SU-DHL-6 (cell line): Measurements from ENCODE around the gene ANKS1B.

Experiments
- H2AFZ ChIP-seq: fragments of 200-600 bp; sonication (generic); 2 replicates; pipeline ENCODE4 v1.6.1; 2014; ENCODE audit warnings: low read depth, mild to moderate bottlenecking, moderate library complexity, mixed read lengths, antibody characterized with exemption, low read length; ENCODE audit not compliant: severe bottlenecking
- H3F3A ChIP-seq: fragments of 200-600 bp; shearing (Covaris generic); 2 replicates; pipeline ENCODE4 v1.6.0; 2016; ENCODE audit warnings: antibody characterized with exemption, mild to moderate bottlenecking; ENCODE audit not compliant: insufficient read depth
- H3K27ac ChIP-seq: fragments of 200-600 bp; sonication (generic); 2 replicates; pipeline ENCODE4 v1.5.1; 2016; ENCODE audit warnings: low read depth, mild to moderate bottlenecking, low read length, moderate library complexity, mixed read lengths
- H3K27me3 ChIP-seq: fragments of 200-600 bp; sonication (generic), shearing (Covaris generic); 2 replicates; pipeline ENCODE4 v1.6.0; 2014; ENCODE audit warnings: mild to moderate bottlenecking, low read length
- H3K36me3 ChIP-seq: fragments of 200-600 bp; sonication (generic); 2 replicates; pipeline ENCODE4 v1.6.1; 2014; ENCODE audit warnings: mild to moderate bottlenecking, low read length, mixed read lengths
- H3K4me2 ChIP-seq: fragments of 300-600, 200-600 bp; shearing (Covaris generic), sonication (generic); 2 replicates; pipeline ENCODE4 v1.6.0; 2014; ENCODE audit warnings: low read length, low read depth, mild to moderate bottlenecking; ENCODE audit not compliant: poor library complexity, severe bottlenecking
- H3K4me3 ChIP-seq: fragments of 200-600 bp; sonication (generic); 2 replicates; pipeline ENCODE4 v1.5.1; 2014; ENCODE audit warnings: antibody characterized with exemption, low read length, mild to moderate bottlenecking, mixed read lengths; ENCODE audit not compliant: insufficient read depth, poor library complexity, severe bottlenecking
- H3K79me2 ChIP-seq: fragments of 200-600 bp; sonication (generic); 2 replicates; pipeline ENCODE4 v1.6.1; 2014; ENCODE audit warnings: mild to moderate bottlenecking, low read length, moderate library complexity; ENCODE audit not compliant: insufficient read depth
- H3K9ac ChIP-seq: fragments of 200-600 bp; sonication (generic); 2 replicates; pipeline ENCODE4 v1.7.0; 2014; ENCODE audit warnings: mild to moderate bottlenecking, low read length
- H3K9me2 ChIP-seq: fragments of 200-600 bp; sonication (generic); replicated peaks from 2 replicates; pipeline ENCODE4 v1.6.1; 2014; ENCODE audit warnings: low read length; ENCODE audit not compliant: insufficient read depth
- H3K9me3 ChIP-seq: fragments of 200-600 bp; sonication (generic); 2 replicates; pipeline ENCODE4 v1.6.1; 2014; ENCODE audit warnings: low read length, mixed read lengths; ENCODE audit not compliant: insufficient read depth
- H4K20me1 ChIP-seq: fragments of 200-600 bp; sonication (generic); 2 replicates; pipeline ENCODE4 v1.6.1; 2014; ENCODE audit warnings: low read depth, mild to moderate bottlenecking, antibody characterized with exemption, low read length, moderate library complexity, mixed read lengths
- CTCF ChIP-seq: fragments of 200-600 bp; sonication (generic); IDR thresholded peaks from one replicate; pipeline ENCODE4 v1.5.1; 2017; ENCODE audit warnings: antibody characterized with exemption, mild to moderate bottlenecking, low read length, moderate library complexity; ENCODE audit not compliant: insufficient read depth, poor library complexity, severe bottlenecking
- EZH2phosphoT487 ChIP-seq: fragments of 200-600 bp; sonication (generic), shearing (Covaris generic); conservative IDR thresholded peaks from 2 replicates; pipeline ENCODE4 v1.6.1; 2018; ENCODE audit warnings: mild to moderate bottlenecking, antibody characterized with exemption, low read length, moderate library complexity, mixed read lengths

ANKS1B gene

GRCh38 chr12:98847242-98847641 lies 1137.5 kb downstream of the ANKS1B start:
- no peaks in the 10 kb centered on the region for H3K9me3 ChIP-seq

DNA sequence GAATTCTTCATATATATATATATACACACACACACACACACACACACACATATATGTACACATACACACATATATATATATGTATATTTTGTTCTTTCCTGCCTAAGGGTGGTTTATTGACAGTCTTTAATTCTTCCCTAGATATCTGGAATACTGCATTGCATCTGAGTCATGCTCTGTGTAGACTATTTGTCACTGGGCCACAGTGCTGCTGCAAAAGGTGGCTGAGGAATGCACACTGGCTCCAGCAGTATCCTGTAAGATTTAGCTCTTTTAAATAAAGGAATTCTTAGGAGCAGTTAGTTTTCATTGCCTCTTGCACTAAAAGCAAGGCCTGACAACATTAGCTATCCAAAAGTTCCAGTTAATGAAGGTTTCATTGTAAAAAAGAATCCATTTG lies 1138.8 kb downstream of the ANKS1B start:
- H4K20me1 ChIP-seq, result no peaks in the 10 kb centered on the region
- TF ChIP-seq EZH2phosphoT487 (no peak), CTCF (no peak)
- no peaks in the 10 kb centered on the region for H3K27me3 ChIP-seq
- H3K4me2 ChIP-seq, result no peak overlapping the region
- H3K9me3 ChIP-seq, result no peaks in the 10 kb centered on the region
- H2AFZ ChIP-seq, result no peak overlapping the region
- H3K36me3 ChIP-seq, result no peaks in the 10 kb centered on the region
- H3K9ac ChIP-seq, result no peak overlapping the region
- no peaks in the 10 kb centered on the region for H3K79me2 ChIP-seq
- no peaks in the 10 kb centered on the region for H3F3A ChIP-seq
- no peak overlapping the region for H3K4me3 ChIP-seq
- no peak overlapping the region for H3K27ac ChIP-seq
- H3K9me2 ChIP-seq, result no peaks in the 10 kb centered on the region

More at GRCh38 chr12:98847242-98847641, 1137.5 kb downstream of the ANKS1B start:
- Histone ChIP-seq H3K27ac (no peak overlapping the region), H3K4me2 (no peak overlapping the region), H3F3A (no peaks in the 10 kb centered on the region), H3K27me3 (no peaks in the 10 kb centered on the region), H3K9me2 (no peaks in the 10 kb centered on the region), H3K79me2 (no peaks in the 10 kb centered on the region), H3K36me3 (no peaks in the 10 kb centered on the region), H3K9ac (no peak overlapping the region), H4K20me1 (no peaks in the 10 kb centered on the region), H2AFZ (no peak overlapping the region), H3K4me3 (no peak overlapping the region)
- TF ChIP-seq CTCF, result no peak
- TF ChIP-seq EZH2phosphoT487, result no peak

- no peak for TF ChIP-seq EZH2phosphoT487
- no peak for TF ChIP-seq CTCF
- Histone ChIP-seq H2AFZ (no peak overlapping the region), H3K9me2 (no peaks in the 10 kb centered on the region), H3K27ac (no peak overlapping the region), H3K9ac (no peak overlapping the region), H3K27me3 (no peaks in the 10 kb centered on the region), H3K79me2 (no peaks in the 10 kb centered on the region), H3F3A (no peaks in the 10 kb centered on the region), H3K4me2 (no peak overlapping the region), H3K4me3 (no peak overlapping the region), H3K9me3 (no peaks in the 10 kb centered on the region), H4K20me1 (no peaks in the 10 kb centered on the region), H3K36me3 (no peaks in the 10 kb centered on the region)
Observed at GRCh38 chr12:98840325-98840724, 1144.4 kb downstream of the ANKS1B start.
